ENCODE data around the gene NACC1.

Gene NACC1

DNA sequence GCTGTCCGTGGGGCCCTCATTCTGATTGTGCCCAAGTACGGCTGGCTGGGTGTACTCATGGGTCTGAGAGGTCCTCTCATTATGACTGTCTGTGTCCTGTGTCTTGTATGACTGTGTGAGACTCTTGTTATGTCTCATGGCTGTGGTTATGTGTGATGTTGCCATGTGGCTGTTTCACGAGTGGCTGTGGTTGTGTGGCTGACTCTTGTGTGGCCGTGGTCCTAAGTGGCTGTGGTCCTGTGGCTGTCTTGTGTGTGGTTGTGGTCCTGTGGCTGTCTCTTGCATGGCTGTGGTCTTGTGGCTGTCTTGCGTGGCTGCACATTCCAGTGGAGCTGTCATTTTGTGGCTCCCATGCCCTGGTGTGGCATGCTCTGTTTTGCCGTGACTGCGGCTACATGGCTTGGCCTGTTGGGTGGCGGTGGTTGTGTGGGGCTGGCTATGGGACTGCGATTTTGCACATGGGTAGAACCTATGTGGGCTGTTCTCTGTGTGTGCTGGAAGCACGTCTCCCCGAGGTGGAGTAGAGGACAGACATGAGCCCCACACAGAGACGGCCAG is 18.0 kb upstream of the NACC1 start:
- DNase-seq = peak; percentile 40

DNA sequence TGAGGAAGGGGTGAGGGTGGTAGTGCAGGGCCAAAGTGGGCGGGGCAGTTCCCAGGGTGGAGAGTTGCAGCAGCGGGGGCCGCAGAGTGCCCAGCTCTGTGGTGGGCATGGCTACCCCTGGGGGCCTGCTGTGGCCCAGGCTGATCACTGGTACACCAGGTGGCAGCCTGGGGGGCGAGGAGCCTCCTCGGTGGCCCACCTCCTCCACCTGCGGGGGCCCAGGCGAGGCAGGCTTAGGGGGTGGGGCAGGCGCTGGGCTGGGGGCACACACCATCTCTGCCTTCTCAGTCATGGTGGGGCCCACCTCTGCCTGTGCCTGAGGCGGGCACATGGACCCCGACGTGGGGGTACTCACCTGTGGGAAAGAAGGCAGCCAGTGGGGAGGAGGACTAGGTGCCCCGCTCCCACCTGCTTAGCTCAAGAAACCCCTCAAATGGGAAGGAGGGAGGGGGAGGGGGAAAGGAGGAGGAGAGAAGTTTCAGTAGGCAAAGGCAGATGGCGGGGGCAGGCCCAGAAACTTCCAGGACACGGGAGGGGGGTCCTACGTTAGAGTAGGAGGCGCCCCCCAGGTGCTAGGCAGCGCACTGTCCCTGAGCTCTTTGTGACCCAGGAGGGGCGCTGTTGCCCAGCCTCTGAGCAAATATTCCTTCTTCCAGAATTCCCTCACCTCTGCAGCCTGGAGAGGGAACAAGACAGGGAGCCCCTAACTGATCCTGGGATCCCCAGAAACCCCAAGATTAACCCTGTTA is 17.0 kb upstream of the NACC1 start:
- DNase-seq = no peak

DNA sequence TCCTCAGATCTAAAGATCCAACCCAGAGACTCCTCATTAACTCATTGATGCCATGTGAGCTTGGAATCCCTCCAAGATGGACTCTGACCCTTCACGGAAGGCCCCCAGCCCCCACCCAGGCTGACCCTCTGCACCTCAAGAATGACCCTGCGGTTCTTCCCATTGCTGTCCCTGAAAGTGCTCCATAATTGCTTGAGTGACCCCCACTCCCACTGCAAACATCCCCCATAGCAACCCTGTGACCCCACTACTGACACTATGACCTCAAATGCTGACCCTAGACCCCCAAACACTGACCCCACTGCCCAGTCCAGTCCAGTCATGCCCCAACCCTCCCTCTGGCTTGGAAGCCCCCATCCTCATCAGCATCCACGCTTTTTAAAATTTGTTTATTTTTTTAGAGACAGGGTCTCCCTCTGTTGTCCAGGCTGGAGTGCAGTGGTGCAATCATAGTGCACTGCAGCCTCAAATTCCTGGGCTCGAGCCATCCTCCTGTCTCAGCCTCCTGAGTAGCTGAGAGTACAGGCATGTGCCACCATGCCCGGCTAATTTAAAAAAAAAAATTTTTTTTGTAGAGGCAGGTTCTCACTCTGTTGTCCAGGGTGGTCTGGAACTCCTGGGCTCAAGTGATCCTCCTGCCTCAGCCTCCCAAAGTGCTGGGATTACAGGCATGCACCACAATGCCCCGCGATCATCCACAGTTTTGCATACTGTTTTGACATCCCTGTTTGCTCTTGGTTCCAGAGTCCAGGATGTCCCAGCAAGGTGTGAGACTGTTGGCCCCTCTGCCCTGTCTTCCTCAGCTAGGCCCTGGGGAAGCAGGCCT is 16.3 kb upstream of the NACC1 start:
- no peak for DNase-seq

DNA sequence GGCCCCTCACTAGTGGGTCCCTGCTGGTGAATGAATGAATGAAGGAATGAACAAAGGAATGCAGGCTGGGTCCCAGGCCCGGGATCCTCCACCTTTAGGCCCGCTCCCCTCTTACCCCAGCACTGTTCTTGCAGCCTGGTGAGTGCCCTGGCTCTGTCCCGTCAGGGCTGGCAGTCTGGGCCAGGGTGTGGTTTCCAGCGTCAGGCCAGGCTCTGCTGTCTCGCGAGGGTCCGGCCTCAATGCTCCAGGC is 15.7 kb upstream of the NACC1 start:
- no peak for DNase-seq

DNA sequence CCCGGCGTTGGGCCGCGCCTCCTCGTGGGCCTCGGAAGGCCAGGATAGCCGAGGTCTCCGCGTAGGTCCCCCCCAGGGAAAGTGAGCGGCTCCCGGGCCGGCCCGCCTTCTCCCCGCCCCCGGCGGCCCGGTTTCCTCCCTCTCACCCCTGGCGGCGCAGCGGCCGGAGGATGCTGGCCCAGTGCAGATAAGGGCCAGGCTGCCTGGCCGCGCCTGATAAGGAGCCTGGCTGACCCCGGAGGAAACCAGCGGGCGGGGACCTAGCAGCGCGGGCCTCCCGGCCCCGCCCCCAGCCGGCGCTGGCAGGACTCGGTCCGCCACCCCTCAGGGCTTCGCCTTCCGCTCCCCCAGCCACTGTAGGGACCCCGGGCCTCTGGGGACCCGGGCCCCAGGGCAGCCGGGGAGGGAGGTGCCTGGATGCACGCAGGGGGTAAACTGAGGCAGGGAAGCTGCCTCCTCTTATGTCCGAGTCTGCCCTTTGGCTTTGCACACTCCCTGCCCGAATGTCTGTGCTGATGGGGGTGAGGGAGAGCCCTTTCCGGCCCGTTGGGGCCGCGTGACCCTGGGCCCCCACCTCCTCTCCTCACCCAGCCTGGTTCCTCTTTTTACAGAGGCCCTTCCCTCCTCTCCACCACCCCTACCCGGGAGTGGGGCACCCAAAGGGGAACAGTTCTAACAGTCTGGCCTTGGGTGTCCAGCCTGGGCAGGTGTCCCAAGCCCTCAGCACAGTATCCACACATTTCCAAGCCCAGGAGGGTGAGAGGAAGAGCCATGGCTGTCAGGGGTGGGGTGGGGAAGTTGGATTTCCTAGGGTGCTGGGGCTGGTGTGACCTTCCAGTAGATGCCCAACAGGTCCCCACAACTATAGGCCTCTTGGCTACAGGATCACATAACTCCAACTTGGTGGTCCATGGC is 15.1 kb upstream of the NACC1 start, which contains the start of gene LYL1:
Gene LYL1, minus strand, starts transcription at position 193 of the 915 bp plus-strand sequence. CDS start 1,687 bp downstream, outside the sequence.
- peak; percentile 31 for DNase-seq

DNA sequence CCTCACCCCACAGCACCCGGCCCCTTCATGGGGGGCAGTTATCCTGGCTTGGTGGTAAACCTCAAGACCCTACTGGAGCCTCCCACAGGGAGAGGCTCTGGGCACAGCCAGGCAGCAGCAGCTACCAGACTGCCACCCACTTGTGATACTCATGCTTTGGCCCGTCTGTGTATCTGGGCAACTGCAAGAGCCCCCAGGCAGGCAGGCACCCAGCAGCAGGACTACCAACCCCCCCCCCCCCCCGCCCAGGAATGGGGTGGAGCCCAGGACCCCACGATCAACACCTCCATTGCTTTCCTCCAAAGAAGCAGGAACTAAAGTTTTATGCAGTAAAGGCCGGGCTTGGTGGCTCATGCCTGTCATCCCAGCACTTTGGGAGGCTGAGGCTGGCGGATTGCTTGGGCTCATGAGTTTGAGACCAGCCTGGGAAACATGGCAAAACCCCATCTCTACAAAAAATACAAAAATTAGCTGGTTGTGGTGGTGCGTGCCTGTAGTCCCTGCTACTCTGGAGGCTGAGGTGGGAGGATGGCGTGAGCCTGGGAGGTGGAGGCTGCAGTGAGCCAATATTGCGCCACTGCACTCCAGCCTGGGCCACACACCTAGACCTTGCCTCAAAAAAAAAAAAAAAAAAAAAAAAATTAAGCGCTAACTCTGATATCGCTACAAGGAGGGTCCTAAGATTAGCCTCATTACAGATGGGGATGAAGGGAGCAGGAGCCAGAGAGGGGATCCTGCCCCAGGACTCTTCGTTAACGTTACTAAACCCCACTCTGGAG is 14.3 kb upstream of the NACC1 start:
- no peak for DNase-seq

DNA sequence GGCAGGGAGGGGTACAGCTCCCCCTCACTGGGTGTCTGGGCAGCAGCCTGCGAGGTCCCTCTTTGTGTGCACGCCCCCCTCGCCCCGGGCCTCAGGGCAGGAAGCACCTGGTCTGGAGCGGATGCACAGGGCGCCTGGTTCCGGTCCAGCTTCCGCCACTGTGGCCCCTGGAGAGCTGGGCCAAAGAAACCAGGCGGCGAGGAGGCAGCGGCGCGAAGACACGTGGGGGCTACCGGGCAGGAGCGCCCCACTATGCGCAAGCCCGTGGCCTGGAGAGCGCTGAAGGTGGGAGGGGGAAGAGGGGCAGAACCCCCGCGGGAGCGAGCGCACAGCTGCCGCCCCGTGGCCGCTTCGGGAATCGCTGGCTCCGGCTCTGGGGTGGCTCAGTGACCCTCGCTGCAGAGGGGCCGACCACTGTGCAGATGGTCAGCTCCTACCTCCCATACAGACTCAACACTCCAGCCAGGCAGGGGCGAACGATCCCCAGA is 13.7 kb upstream of the NACC1 start:
- no peak for DNase-seq

DNA sequence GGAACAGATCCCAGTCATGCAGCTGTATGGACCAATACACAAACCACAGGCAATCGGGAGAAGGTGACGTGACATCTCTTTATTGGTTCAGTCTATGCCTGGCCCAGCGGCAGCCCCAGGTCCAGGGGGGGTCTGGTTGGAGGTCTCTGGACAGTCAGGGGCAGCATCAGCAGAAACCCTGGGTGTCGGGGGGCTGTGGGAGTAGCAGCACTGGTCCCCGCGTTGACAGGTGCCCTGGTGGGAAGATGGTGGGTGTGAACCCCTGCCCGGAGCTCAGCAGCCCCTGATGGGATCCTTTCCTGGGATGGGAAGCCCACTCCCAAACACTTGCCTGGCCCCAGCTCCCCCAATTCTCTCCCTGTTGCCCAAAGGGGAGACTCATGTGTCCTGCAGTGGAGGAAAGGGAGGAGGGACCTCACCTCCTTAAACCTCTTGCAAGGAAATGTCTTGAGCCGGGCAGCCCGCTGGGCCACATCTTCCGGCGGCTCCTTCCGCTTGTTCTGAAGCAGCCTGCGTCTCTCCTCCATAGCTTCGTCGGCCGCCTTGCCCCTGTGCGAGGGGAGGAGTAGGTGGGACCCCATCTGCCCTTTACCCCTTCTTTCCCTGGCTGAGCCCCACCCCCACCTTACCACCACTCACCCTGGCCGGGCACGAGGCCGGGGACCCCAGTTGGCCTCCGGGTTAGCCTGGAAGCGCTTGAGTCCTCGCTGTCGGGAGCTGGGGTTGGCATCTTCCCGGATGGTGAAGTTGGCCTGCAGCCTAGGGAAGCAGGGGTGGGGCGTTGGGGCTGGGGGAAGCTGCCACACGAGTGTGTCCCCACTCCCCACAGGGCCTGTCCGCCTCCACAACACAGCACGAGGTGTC is 13.0 kb upstream of the NACC1 start:
- DNase-seq = no peak

DNA sequence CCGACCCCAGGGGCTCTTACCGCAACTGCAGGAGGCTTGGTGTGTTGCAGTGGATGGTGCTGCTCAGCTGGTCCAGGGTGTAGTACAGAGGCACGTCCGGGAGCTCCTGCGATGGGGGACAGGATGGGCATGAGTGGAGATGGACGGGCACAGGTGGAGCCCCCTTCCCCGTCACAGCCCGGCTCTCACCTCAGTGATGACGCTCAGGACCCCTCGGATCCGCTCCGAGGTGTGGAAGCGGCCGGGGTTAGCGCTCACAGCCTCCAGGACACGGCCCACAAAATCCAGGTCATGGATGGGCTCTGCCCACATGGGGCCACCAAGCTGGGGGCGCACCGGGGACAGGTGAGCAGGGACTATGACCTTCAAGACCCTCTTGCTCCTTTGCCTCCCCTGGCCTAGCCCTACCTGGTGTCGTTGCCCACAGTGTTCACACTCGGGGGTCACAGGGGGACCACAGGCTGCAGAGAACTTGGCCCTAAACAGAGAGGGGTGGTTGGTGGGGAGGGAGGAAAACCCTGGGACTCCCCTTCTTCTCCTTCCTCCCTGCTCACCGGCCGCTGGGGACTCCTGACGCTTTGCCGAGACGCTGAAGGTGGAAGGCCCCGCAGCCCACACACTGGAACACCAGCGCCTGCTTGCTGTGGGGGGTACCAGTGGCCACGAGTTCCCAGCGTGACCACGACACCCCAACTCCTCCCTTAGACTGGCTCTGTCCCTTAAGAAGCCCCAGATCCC is 8.5 kb upstream of the NACC1 start:
- no peak for DNase-seq

DNA sequence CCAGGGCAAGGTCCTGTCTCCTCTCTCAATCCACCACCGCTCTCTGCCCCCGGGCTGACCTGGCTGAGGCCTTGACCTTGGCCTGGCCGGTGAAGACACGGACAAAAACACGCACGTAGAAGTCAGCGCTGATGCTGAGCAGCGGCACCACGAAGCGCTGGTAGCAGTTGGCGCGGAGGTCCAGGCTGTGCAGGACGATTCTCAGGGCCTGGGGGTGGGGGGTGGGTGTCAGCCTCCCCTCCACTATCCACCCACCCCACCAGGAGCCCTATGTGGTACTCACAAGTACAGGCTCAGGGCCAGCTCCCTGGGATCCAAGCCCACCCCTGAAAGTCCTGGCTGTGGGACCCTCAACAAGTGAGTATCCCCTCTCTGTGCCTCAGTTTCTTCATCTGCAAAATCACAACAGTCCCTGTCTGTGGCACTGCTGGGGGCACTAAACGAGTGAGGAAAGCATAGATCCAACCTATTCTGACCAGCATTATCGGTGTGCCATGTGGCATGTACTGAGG is 7.9 kb upstream of the NACC1 start:
- no peak for DNase-seq

DNA sequence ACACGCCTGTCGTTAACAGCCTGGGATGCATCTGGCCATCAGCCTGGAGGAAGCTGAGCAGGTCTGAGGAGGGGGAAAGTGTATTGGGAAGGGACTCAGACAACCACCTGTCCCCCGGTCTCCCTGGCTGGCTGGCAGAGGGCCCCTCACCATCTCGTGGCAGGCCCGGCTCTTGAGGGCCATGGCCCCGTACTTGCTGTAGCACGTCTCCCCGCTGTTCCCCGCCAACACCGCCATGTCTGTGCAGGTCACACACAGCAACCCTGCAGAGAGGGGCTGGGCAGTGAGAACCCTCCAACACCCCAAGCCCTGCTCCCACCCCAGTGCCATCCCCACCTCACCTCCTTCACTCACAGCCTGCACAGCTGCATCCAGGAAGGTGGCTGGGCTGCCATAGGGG is 5.5 kb upstream of the NACC1 start:
- DNase-seq = no peak

DNA sequence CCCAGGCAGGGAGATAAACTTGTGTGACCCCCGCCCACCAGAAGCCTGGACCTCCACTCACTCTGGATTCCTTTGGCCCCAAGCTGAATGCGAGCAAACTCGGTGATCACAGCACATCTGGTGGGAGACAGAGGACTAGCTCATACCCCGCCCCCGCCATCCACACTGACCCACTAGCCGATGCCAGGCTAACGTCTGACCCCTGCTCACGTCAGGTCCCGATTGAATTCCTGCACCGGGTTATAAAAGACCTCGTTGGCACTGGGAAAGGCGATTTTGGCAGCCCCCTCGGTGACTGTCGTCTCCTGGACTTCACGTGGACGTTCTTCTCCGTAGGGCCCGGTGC is 2.2 kb upstream of the NACC1 start:
- no peak for DNase-seq

DNA sequence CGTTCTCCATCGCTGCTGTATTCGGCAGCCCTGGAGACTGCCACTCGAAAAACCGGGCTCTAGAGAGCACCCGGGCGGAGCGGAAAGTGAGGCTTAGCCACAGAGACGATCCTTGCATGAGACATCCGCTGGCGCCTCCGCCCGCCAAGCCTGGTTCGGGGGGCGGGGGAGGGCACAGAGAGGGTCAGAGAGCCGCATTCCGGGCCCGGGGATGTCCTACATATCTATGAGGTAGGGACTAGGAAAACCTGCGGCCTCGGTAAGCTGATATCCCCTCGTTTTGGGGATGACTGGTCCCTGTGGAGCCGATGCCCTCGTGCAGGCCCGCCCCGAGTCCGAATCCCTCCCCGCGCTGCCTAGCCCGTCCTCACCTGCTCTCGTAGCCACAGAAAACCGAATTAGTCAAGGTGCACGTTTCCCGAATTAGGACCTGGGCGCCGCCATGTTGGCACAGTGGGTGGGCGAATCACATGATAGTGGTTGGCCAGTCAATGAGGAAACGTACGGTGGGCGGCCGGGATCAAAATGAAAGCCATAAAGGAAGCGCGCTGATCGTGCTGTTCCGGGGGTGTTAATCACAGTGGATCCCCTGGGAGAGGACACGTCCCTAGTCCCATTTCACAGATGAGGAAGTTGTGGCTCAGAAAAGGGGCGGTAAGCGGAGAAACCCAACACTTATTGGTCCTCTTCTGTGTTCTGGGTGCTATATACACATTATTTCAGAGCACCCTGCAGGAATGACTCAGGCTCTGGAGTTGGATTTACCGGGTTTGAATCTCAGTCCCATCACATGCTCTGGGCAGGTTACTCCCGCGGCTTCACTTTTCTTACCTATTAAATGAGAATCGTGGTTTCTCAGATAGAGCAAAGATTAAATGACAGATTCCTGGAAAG is 1.5 kb upstream of the NACC1 start, which contains the start of gene TRMT1:
Gene TRMT1, minus strand, starts transcription at position 459 of the 894 bp plus-strand sequence. Its CDS starts 341 bp downstream, at position 118.
- DNase-seq = peak; percentile 94

DNA sequence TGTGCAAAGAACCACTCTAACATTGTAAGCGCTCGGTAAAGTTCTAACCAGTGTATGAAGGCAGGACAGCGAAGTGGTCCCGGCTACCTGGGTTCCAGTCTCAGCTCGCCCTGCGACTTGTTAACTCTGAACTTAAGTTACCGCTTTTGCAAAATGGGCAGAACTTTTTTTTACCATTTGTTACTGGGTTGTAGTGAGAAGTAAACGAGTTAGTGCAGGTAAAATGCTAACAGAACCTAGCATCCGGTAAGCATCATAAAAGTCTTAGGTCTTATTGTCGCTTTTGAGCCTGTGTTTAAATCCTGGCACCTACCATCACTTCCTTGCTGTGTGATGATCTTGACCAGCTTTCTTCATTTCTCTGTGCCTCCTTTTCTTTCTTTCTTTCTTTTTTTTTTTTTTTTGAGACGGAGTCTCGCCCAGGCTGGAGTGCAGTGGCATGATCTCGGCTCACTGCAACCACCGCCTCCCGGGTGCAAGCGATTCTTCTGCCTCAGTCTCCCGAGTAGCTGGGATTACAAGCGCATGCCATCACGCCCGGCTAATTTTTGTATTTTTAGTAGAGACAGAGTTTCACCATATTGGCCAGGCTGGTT is 790 bp upstream of the NACC1 start:
- DNase-seq = no peak

DNA sequence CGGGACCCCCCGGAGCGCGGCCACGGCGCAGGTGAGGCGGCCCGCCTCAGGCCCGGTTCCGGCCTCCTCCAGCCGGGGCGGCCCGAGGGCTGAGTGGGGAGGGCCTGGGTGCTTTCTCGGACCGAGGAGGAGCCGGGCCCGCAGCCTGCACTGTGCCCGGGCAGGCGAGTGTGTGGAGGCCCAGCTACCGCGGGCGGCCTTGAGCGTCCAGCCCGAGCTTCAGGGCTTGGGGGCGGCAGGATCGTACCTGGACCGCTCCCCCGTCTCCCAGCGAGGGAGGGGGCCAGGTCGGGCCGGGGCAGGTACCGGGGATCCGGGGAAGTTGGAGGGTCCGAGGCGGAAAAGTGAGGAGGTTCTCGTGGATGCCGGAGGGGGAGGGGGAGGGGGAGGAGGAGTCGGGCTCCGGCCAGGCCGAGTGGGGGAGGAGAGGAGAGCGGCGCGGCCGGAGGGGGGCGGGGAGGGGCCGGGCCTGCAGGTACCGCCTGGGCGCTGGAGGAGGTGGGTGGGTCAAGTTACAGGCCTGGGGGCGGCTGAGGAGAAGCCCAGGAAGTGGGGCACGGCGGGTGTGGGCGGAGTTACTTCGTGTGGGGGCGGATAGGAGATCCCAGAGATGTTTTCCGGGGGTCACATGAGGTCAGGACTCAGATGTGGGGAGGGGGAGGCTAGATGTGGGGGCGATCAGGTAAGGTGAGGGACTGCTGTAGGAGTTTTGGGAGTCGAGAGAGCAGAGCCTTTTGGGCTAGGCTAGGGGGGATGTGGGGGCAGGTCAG is 545 bp downstream of the NACC1 start:
- DNase-seq = peak; percentile 40

DNA sequence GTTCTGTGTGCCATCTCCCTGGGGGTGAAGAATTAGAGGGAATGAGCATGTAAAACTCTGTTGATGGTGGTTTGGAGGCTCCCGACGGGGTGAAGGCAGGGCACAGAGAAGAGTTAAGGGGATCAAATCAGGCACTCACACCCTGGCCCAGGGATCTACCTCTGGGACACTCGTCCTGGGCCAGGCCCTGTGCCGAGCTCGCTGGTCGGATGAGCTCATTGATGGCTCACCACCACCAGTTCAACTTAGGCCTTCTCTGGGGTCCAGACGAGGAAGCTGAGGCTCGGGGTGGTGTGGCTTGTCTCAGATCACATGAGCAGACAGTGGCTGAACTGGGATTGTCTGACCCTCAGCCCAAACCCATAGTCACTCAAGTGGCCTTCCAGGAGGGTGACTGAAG is 1.6 kb downstream of the NACC1 start:
- no peak for DNase-seq

DNA sequence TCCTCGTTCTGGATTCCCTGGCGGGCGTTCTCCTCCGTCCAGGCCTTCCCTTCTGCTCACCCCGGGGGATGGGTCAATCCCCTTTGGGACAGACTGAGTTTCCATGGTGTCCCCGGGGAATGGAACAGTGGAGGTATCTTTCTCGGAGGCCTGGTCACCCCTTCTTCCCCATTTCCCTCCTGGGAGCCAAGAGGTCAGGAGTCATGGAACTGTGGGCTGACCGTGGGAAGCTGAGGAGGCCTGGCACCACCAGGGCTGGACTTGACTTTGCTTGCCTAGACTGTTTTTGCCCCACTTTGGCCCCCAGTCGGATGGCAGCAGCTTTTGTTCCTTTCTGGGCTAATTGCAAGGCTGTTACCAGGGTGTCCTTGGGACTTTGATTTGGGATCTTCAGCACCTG is 2.0 kb downstream of the NACC1 start:
- DNase-seq = no peak

DNA sequence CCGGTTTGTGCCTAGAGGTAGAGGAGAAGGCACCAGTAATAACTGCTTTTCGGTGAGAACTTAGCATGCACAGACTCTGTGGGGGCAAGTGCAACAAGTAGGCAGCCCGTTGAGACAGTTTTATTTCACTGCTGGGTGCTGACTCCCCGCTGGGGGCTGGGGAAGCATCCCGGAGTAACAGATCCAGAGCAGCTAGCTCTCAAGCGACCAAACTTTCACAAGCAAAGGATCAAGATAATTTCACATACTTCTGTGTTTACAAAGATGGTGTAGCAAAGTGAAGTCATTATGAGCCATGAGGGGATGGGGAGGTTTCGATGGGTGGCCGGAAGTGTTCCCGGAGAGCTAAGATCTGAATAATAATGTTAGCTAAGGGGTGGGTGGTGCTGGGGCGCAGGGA is 2.8 kb downstream of the NACC1 start:
- no peak for DNase-seq
